GM23338 (cell line): ENCODE results near the gene LPIN1. TPM values are rescaled to one million over a fixed set of nuclear protein-coding genes. Genes with fewer than 3 reads are reported as not detected.

Source experiments
- ATAC-seq: fragments of 200-7000 bp; cut with Tn5 transposase; 3 replicates; pipeline ENCODE4 v1.9.1; 2020
- DNase-seq: peaks from one replicate; pipeline ENCODE4 v3.0.0-alpha.2; 2015; ENCODE audit warnings: low spot score
- H2AFZ ChIP-seq: fragments of 200-600 bp; sonication (generic); 2 replicates; pipeline ENCODE4 v1.8.0; 2016; ENCODE audit warnings: antibody characterized with exemption, mild to moderate bottlenecking, moderate library complexity
- H3F3A ChIP-seq: fragments of 200-600 bp; sonication (generic); replicated peaks from 2 replicates; pipeline ENCODE4 v1.8.0; 2017; ENCODE audit warnings: antibody characterized with exemption, mixed run types, low read depth
- H3K27ac ChIP-seq: fragments of 200-600 bp; sonication (generic); 2 replicates; pipeline ENCODE4 v1.6.1; 2016; ENCODE audit warnings: low read depth
- H3K27me3 ChIP-seq: fragments of 200-600 bp; sonication (generic); 2 replicates; pipeline ENCODE4 v1.8.0; 2016; ENCODE audit warnings: mild to moderate bottlenecking, mixed run types, moderate library complexity; ENCODE audit not compliant: insufficient read depth
- H3K36me3 ChIP-seq: fragments of 200-600 bp; sonication (generic); 2 replicates; pipeline ENCODE4 v1.8.0; 2016; ENCODE audit warnings: mild to moderate bottlenecking; ENCODE audit not compliant: insufficient read depth
- H3K4me1 ChIP-seq: fragments of 200-600 bp; sonication (generic); 2 replicates; pipeline ENCODE4 v1.8.0; 2016; ENCODE audit warnings: mild to moderate bottlenecking, moderate library complexity; ENCODE audit not compliant: insufficient read depth
- H3K4me2 ChIP-seq: fragments of 200-600 bp; sonication (generic); 2 replicates; pipeline ENCODE4 v1.7.1; 2017; ENCODE audit warnings: mixed run types
- H3K4me3 ChIP-seq: fragments of 200-600 bp; sonication (generic); 2 replicates; pipeline ENCODE4 v1.6.1; 2016; ENCODE audit warnings: mixed run types
- H3K79me2 ChIP-seq: fragments of 200-600 bp; sonication (generic); replicated peaks from 2 replicates; pipeline ENCODE4 v1.8.0; 2017; ENCODE audit warnings: mild to moderate bottlenecking; ENCODE audit not compliant: insufficient read depth
- H3K9me2 ChIP-seq: fragments of 200-600 bp; sonication (generic); 2 replicates; pipeline ENCODE4 v1.8.0; 2017; ENCODE audit not compliant: insufficient read depth
- H4K20me1 ChIP-seq: fragments of 200-600 bp; sonication (generic); replicated peaks from 2 replicates; pipeline ENCODE4 v1.8.0; 2017; ENCODE audit warnings: mild to moderate bottlenecking; ENCODE audit not compliant: insufficient read depth
- H3K27ac Mint-ChIP-seq: 2 replicates; pipeline ENCODE4 v1.8.0; 2020; ENCODE audit warnings: inconsistent platforms, mild to moderate bottlenecking, moderate library complexity, mixed read lengths
- H3K27me3 Mint-ChIP-seq: 3 replicates; pipeline ENCODE4 v1.8.0; 2022; ENCODE audit warnings: low read depth, mild to moderate bottlenecking, moderate library complexity, mixed read lengths, inconsistent platforms; ENCODE audit not compliant: insufficient read depth, poor library complexity
- H3K36me3 Mint-ChIP-seq: 3 replicates; pipeline ENCODE4 v1.8.0; 2021; ENCODE audit warnings: low read depth, mild to moderate bottlenecking, inconsistent platforms, moderate library complexity, mixed read lengths
- H3K4me1 Mint-ChIP-seq: 3 replicates; pipeline ENCODE4 v1.8.0; 2020; ENCODE audit warnings: mild to moderate bottlenecking, inconsistent platforms, mixed read lengths
- H3K4me3 Mint-ChIP-seq: 3 replicates; pipeline ENCODE4 v1.8.0; 2021; ENCODE audit warnings: moderate library complexity, mild to moderate bottlenecking, inconsistent platforms, mixed read lengths
- H3K9me3 Mint-ChIP-seq: 3 replicates; pipeline ENCODE4 v1.8.0; 2020; ENCODE audit warnings: moderate library complexity, mild to moderate bottlenecking, inconsistent platforms, mixed read lengths
- CREB1 ChIP-seq: fragments of 250-450 bp; sonication (Bioruptor Pico); IDR thresholded peaks from 2 replicates; pipeline ENCODE4 v1.5.0; 2020; ENCODE audit warnings: low read depth, mild to moderate bottlenecking, moderate library complexity
- CTCF ChIP-seq, 2 experiments: fragments of 200-600 bp in 1 of 2; sonication (generic) in 1 of 2; conservative IDR thresholded peaks; 2 replicates each; pipeline versions ENCODE4 v1.5.1 to v1.6.1; 2016 to 2017; ENCODE audit warnings: antibody characterized with exemption in 2 of 2, low read depth in 2 of 2, mild to moderate bottlenecking in 2 of 2, moderate library complexity in 1 of 2
- ETS1 ChIP-seq: IDR thresholded peaks from 2 replicates; pipeline ENCODE4 v1.6.1; 2016; ENCODE audit warnings: antibody characterized with exemption
- EZH2 ChIP-seq: fragments of 200-600 bp; sonication (generic); IDR thresholded peaks from one replicate; pipeline ENCODE4 v1.8.0; 2017; ENCODE audit warnings: antibody characterized with exemption, mild to moderate bottlenecking, low read depth; ENCODE audit not compliant: unreplicated experiment
- EZH2phosphoT487 ChIP-seq: fragments of 200-600 bp; sonication (generic); IDR thresholded peaks from one replicate; pipeline ENCODE4 v1.8.1; 2018; ENCODE audit warnings: antibody characterized with exemption; ENCODE audit not compliant: unreplicated experiment
- JUNB ChIP-seq: IDR thresholded peaks from one replicate; pipeline ENCODE4 v1.6.1; 2016; ENCODE audit warnings: antibody characterized with exemption; ENCODE audit not compliant: unreplicated experiment
- NANOG ChIP-seq: IDR thresholded peaks from 2 replicates; pipeline ENCODE4 v1.6.1; 2016; ENCODE audit warnings: antibody characterized with exemption, borderline replicate concordance
- POLR2AphosphoS5 ChIP-seq: IDR thresholded peaks from 2 replicates; pipeline ENCODE4 v1.6.1; 2016; ENCODE audit warnings: antibody characterized with exemption, low read depth
- STAT1 ChIP-seq: IDR thresholded peaks from one replicate; pipeline ENCODE4 v1.6.1; 2016; ENCODE audit warnings: antibody characterized with exemption; ENCODE audit not compliant: unreplicated experiment
- ZNF114 ChIP-seq: fragments of 250-450 bp; sonication (Bioruptor Pico); IDR thresholded peaks from 2 replicates; pipeline ENCODE4 v1.5.0; 2020; ENCODE audit warnings: mild to moderate bottlenecking, moderate library complexity
- ZNF331 ChIP-seq: fragments of 250-450 bp; sonication (Bioruptor Pico); IDR thresholded peaks from 2 replicates; pipeline ENCODE4 v1.5.0; 2020; ENCODE audit warnings: low read depth, mild to moderate bottlenecking, moderate library complexity
- polyA plus RNA-seq: library from polyadenylated mRNA; unstranded; fragments of >200 nt; fragmentation: Nextera tagmentation; extraction: Ambion mirVana; gene quantifications from 2 replicates; pipeline ENCODE4 v1.2.1, GENCODE V29; 2016
- total RNA-seq: library from RNA; depleted of rRNA; stranded (reverse); fragments of >200 nt; shearing (Covaris generic); gene quantifications from 2 replicates; pipeline ENCODE4 v1.2.3, GENCODE V29; 2014
- TF ChIP-seq, protein P1 (sequence below): fragments of 250-450 bp; sonication (Bioruptor Pico); IDR thresholded peaks from 2 replicates; pipeline ENCODE4 v1.5.0; 2020; ENCODE audit warnings: mild to moderate bottlenecking, moderate library complexity
- TF ChIP-seq, protein P2 (sequence below): IDR thresholded peaks from one replicate; pipeline ENCODE4 v1.6.1; 2018; ENCODE audit warnings: antibody characterized with exemption; ENCODE audit not compliant: unreplicated experiment

Gene LPIN1
- total and polyA plus RNA-seq, 2 experiments from 2014 or later = 4.4 to 9.5 TPM

DNA sequence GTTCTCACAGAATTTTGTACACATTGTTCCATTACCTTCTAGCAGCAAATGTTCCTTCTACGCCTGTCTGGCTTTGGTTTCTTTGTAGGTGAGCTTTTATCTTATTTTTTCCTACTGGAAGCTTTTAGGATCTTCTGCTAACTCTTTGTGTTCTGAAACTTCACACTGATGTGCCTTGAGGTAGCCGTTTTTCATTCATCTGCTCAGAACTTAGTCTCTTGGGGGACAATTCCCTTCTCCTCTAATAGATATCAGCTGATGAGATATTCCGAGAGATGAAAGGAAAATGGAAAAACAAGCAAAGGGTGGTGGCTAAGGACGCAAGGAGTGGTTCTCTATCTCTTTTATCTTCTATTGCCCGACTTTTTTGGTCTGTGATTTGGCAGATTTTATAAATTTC lies 27.8 kb upstream of the LPIN1 start:
- no peak for TF ChIP-seq CTCF (conservative IDR thresholded peaks at IDR 0.05; ENCODE audit: low read depth in 2 of 2)
- TF ChIP-seq ETS1 = no peak
- TF ChIP-seq ZNF114 (CRISPR knock-in tag) = no peak
- no peak for TF ChIP-seq JUNB
- no peak for TF ChIP-seq ZNF331 (CRISPR knock-in tag)
- no peak for TF ChIP-seq STAT1
- no peak for TF ChIP-seq EZH2phosphoT487
- no peak for TF ChIP-seq POLR2AphosphoS5
- no peak for TF ChIP-seq CREB1
- TF ChIP-seq EZH2 = no peak
- TF ChIP-seq, protein P1, sequence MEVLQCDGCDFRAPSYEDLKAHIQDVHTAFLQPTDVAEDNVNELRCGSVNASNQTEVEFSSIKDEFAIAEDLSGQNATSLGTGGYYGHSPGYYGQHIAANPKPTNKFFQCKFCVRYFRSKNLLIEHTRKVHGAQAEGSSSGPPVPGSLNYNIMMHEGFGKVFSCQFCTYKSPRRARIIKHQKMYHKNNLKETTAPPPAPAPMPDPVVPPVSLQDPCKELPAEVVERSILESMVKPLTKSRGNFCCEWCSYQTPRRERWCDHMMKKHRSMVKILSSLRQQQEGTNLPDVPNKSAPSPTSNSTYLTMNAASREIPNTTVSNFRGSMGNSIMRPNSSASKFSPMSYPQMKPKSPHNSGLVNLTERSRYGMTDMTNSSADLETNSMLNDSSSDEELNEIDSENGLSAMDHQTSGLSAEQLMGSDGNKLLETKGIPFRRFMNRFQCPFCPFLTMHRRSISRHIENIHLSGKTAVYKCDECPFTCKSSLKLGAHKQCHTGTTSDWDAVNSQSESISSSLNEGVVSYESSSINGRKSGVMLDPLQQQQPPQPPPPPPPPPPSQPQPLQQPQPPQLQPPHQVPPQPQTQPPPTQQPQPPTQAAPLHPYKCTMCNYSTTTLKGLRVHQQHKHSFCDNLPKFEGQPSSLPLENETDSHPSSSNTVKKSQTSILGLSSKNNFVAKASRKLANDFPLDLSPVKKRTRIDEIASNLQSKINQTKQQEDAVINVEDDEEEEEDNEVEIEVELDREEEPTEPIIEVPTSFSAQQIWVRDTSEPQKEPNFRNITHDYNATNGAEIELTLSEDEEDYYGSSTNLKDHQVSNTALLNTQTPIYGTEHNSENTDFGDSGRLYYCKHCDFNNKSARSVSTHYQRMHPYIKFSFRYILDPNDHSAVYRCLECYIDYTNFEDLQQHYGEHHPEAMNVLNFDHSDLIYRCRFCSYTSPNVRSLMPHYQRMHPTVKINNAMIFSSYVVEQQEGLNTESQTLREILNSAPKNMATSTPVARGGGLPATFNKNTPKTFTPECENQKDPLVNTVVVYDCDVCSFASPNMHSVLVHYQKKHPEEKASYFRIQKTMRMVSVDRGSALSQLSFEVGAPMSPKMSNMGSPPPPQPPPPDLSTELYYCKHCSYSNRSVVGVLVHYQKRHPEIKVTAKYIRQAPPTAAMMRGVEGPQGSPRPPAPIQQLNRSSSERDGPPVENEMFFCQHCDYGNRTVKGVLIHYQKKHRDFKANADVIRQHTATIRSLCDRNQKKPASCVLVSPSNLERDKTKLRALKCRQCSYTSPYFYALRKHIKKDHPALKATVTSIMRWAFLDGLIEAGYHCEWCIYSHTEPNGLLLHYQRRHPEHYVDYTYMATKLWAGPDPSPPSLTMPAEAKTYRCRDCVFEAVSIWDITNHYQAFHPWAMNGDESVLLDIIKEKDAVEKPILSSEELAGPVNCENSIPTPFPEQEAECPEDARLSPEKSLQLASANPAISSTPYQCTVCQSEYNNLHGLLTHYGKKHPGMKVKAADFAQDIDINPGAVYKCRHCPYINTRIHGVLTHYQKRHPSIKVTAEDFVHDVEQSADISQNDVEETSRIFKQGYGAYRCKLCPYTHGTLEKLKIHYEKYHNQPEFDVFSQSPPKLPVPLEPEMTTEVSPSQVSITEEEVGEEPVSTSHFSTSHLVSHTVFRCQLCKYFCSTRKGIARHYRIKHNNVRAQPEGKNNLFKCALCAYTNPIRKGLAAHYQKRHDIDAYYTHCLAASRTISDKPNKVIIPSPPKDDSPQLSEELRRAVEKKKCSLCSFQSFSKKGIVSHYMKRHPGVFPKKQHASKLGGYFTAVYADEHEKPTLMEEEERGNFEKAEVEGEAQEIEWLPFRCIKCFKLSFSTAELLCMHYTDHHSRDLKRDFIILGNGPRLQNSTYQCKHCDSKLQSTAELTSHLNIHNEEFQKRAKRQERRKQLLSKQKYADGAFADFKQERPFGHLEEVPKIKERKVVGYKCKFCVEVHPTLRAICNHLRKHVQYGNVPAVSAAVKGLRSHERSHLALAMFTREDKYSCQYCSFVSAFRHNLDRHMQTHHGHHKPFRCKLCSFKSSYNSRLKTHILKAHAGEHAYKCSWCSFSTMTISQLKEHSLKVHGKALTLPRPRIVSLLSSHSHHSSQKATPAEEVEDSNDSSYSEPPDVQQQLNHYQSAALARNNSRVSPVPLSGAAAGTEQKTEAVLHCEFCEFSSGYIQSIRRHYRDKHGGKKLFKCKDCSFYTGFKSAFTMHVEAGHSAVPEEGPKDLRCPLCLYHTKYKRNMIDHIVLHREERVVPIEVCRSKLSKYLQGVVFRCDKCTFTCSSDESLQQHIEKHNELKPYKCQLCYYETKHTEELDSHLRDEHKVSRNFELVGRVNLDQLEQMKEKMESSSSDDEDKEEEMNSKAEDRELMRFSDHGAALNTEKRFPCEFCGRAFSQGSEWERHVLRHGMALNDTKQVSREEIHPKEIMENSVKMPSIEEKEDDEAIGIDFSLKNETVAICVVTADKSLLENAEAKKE (CRISPR knock-in tag) = no peak
- TF ChIP-seq, protein P2, sequence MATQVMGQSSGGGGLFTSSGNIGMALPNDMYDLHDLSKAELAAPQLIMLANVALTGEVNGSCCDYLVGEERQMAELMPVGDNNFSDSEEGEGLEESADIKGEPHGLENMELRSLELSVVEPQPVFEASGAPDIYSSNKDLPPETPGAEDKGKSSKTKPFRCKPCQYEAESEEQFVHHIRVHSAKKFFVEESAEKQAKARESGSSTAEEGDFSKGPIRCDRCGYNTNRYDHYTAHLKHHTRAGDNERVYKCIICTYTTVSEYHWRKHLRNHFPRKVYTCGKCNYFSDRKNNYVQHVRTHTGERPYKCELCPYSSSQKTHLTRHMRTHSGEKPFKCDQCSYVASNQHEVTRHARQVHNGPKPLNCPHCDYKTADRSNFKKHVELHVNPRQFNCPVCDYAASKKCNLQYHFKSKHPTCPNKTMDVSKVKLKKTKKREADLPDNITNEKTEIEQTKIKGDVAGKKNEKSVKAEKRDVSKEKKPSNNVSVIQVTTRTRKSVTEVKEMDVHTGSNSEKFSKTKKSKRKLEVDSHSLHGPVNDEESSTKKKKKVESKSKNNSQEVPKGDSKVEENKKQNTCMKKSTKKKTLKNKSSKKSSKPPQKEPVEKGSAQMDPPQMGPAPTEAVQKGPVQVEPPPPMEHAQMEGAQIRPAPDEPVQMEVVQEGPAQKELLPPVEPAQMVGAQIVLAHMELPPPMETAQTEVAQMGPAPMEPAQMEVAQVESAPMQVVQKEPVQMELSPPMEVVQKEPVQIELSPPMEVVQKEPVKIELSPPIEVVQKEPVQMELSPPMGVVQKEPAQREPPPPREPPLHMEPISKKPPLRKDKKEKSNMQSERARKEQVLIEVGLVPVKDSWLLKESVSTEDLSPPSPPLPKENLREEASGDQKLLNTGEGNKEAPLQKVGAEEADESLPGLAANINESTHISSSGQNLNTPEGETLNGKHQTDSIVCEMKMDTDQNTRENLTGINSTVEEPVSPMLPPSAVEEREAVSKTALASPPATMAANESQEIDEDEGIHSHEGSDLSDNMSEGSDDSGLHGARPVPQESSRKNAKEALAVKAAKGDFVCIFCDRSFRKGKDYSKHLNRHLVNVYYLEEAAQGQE = no peak
- no peak for TF ChIP-seq NANOG
- no peaks in the 10 kb centered on the region for H4K20me1 ChIP-seq
- H3K4me3 Mint-ChIP-seq = no peak overlapping the region
- no peaks in the 10 kb centered on the region for H3K36me3 ChIP-seq
- H3K4me1 Mint-ChIP-seq = peaks cover 12% of the 10 kb centered on the region
- H3K4me2 ChIP-seq = no peak overlapping the region
- no peaks in the 10 kb centered on the region for H3K27me3 ChIP-seq
- H3K9me2 ChIP-seq = no peaks in the 10 kb centered on the region
- no peaks in the 10 kb centered on the region for H3K27me3 Mint-ChIP-seq
- no peak overlapping the region for H3K27ac ChIP-seq
- H2AFZ ChIP-seq = no peak overlapping the region; the same call in 1 of the 2 replicates
- no peaks in the 10 kb centered on the region for H3K36me3 Mint-ChIP-seq
- no peak overlapping the region for H3K27ac Mint-ChIP-seq
- ATAC-seq = no peak
- H3F3A ChIP-seq = no peaks in the 10 kb centered on the region
- no peaks in the 10 kb centered on the region for H3K9me3 Mint-ChIP-seq
- no peak overlapping the region for H3K4me3 ChIP-seq
- H3K4me1 ChIP-seq = no peaks in the 10 kb centered on the region
- H3K79me2 ChIP-seq = no peaks in the 10 kb centered on the region
- no peak for DNase-seq
